Thyroid gland (tissue), 4 donors: ENCODE measurements around the gene CHN2. TPM values are rescaled to one million over a fixed set of nuclear protein-coding genes. Genes with fewer than 3 reads are reported as not detected.

ENCODE experiments used
- DNase-seq, 2 donors: peaks; one replicate each; pipeline ENCODE4 v3.0.0-alpha.2; 2019
- H3K27ac ChIP-seq, 3 donors: fragments of 200-600 bp; sonication (generic); 1 replicate in 2 of 3; 2 replicates in 1 of 3; pipeline ENCODE4 v1.5.1; 2016 to 2019; ENCODE audit warnings: mild to moderate bottlenecking in 1 of 3, moderate library complexity in 1 of 3
- H3K27me3 ChIP-seq: fragments of 200-600 bp; sonication (generic); one replicate; pipeline ENCODE4 v1.5.1; 2019
- H3K36me3 ChIP-seq, 2 donors: fragments of 200-600 bp; sonication (generic); one replicate each; pipeline ENCODE4 v1.5.1; 2016 to 2019
- H3K4me1 ChIP-seq, 2 donors: fragments of 200-600 bp; sonication (generic); one replicate each; pipeline ENCODE4 v1.5.1; 2017 to 2019
- H3K4me3 ChIP-seq, 3 donors: fragments of 200-600 bp; sonication (generic); replicated peaks in 1 of 3; 1 replicate in 2 of 3; 2 replicates in 1 of 3; pipeline ENCODE4 v1.5.1; 2016; ENCODE audit warnings: mild to moderate bottlenecking in 1 of 3
- H3K9me3 ChIP-seq: fragments of 200-600 bp; sonication (generic); one replicate; pipeline ENCODE4 v1.5.1; 2017
- CTCF ChIP-seq, 6 experiments: fragments of 200-600 bp in 3 of 6; fragments of 450-650 bp in 3 of 6; sonication (generic) in 3 of 6; IDR thresholded peaks; one replicate each; pipeline ENCODE4 v1.5.1; 2016 to 2019; ENCODE audit warnings: antibody characterized with exemption in 6 of 6, mild to moderate bottlenecking in 2 of 6, inconsistent platforms in 1 of 6, moderate library complexity in 1 of 6
- POLR2A ChIP-seq, 2 donors: fragments of 450-650 bp; IDR thresholded peaks; one replicate each; pipeline ENCODE4 v1.6.1; 2017; ENCODE audit warnings: antibody characterized with exemption in 2 of 2, mild to moderate bottlenecking in 2 of 2, moderate library complexity in 1 of 2
- WGBS, 2 donors: methylation state at CpG; one replicate each; pipeline ENCODE4 v1.1.5; 2017; 5-methylcytosine and 5-hydroxymethylcytosine counted together
- intact Hi-C: fragments of 100-400 bp; cut with DNase I; formaldehyde crosslinking; loops from one replicate; pipeline ENCODE4 v1.15.1; 2023
- total RNA-seq, 4 donors: library from RNA; depleted of rRNA; stranded (reverse); fragments of >200 nt; gene quantifications; one replicate each; pipeline ENCODE4 v1.2.3, GENCODE V29; 2016

The CHN2 gene
- total RNA-seq, 4 donors from 2014 or later: 11.7 to 54.3 (median 41.4) TPM

- DNase-seq: no peak
- no peak for TF ChIP-seq POLR2A (IDR thresholded peaks at IDR 0.05)
- no peak for TF ChIP-seq CTCF (IDR thresholded peaks at IDR 0.05)
- Histone ChIP-seq H3K4me3 (no peak overlapping the region), H3K27ac (no peak overlapping the region), H3K36me3 (no peaks in the 10 kb centered on the region), H3K9me3 (no peaks in the 10 kb centered on the region), H3K27me3 (no peaks in the 10 kb centered on the region), H3K4me1 (peaks cover 0 to 3% of the 10 kb centered on the region in 2 donors)
- intact Hi-C loops: no loop called here
- 93 to 95% methylated on average over 14 of the region's 14 CpGs for WGBS, 2 donors
Observed at GRCh38 chr7:29332875-29333855, 138.6 kb downstream of the CHN2 start.

GRCh38 chr7:29335188-29336083 is 140.9 kb downstream of the CHN2 start:
- H3K27ac ChIP-seq: no peak overlapping the region
- H3K36me3 ChIP-seq: no peaks in the 10 kb centered on the region
- TF ChIP-seq POLR2A (IDR thresholded peaks at IDR 0.05): no peak
- TF ChIP-seq CTCF (IDR thresholded peaks at IDR 0.05): no peak
- WGBS, 2 donors: 88 to 89% methylated on average over 6 of the region's 6 CpGs
- DNase-seq: no peak
- no peak overlapping the region for H3K4me3 ChIP-seq
- no peaks in the 10 kb centered on the region for H3K9me3 ChIP-seq
- intact Hi-C loops: no loop called here
- H3K27me3 ChIP-seq: no peaks in the 10 kb centered on the region
- H3K4me1 ChIP-seq: peaks cover 0 to 5% of the 10 kb centered on the region in 2 donors

- no peak for TF ChIP-seq CTCF (IDR thresholded peaks at IDR 0.05)
- TF ChIP-seq POLR2A (IDR thresholded peaks at IDR 0.05): no peak
- Histone ChIP-seq H3K9me3 (no peaks in the 10 kb centered on the region), H3K4me1 (peaks cover 0 to 8% of the 10 kb centered on the region in 2 donors), H3K27me3 (no peaks in the 10 kb centered on the region), H3K27ac (no peak overlapping the region), H3K4me3 (no peak overlapping the region), H3K36me3 (no peaks in the 10 kb centered on the region)
- intact Hi-C loops: no loop called here
- WGBS, 2 donors: 56 to 61% methylated on average over 4 of the region's 4 CpGs
- DNase-seq: no peak
Observed at GRCh38 chr7:29337546-29338116, 143.1 kb downstream of the CHN2 start.

GRCh38 chr7:29340696-29341095 is 146.1 kb downstream of the CHN2 start:
- intact Hi-C loops: no loop called here
- 96 to 97% methylated on average over 8 of the region's 8 CpGs for WGBS, 2 donors
- H3K27me3 ChIP-seq: no peaks in the 10 kb centered on the region
- no peak for TF ChIP-seq POLR2A (IDR thresholded peaks at IDR 0.05)
- H3K4me3 ChIP-seq: no peak overlapping the region
- no peaks in the 10 kb centered on the region for H3K36me3 ChIP-seq
- peaks cover 9 to 14% of the 10 kb centered on the region in 2 donors for H3K4me1 ChIP-seq
- no peaks in the 10 kb centered on the region for H3K9me3 ChIP-seq
- H3K27ac ChIP-seq: no peak overlapping the region
- no peak for DNase-seq

GRCh38 chr7:29341156-29341555 is 146.6 kb downstream of the CHN2 start:
- intact Hi-C loops: no loop called here
- DNase-seq: no peak
- Histone ChIP-seq H3K27ac (no peak overlapping the region), H3K4me3 (no peak overlapping the region), H3K27me3 (no peaks in the 10 kb centered on the region), H3K9me3 (no peaks in the 10 kb centered on the region), H3K4me1 (peaks cover 14 to 19% of the 10 kb centered on the region in 2 donors), H3K36me3 (no peaks in the 10 kb centered on the region)
- WGBS, 2 donors: 91 to 93% methylated on average over 7 of the region's 7 CpGs
- TF ChIP-seq POLR2A (IDR thresholded peaks at IDR 0.05) (no peak), CTCF (IDR thresholded peaks at IDR 0.05) (no peak)
